Muscle of back (tissue), 11 donors: ENCODE results near the gene POU1F1. TPM values are rescaled to one million over a fixed set of nuclear protein-coding genes. Genes with fewer than 3 reads are reported as not detected.
"Not testable (repeated sequence)": the region's sequence is repeated elsewhere in the genome, so short reads cannot be mapped to it uniquely, and the experiment has no call there.

Experiments
- DNase-seq, 3 donors: peaks; one replicate each; pipeline versions ENCODE4 v3.0.0 to v3.0.0-alpha.2; 2013
- polyA plus RNA-seq, 10 donors: library from polyadenylated mRNA; unstranded; fragments of 120-200 nt; gene quantifications; one replicate each; pipeline ENCODE4 v1.2.1, GENCODE V29; 2013; ENCODE audit not compliant: insufficient read length in 10 of 10

The POU1F1 gene
- polyA plus RNA-seq, 10 donors, result not detected

DNA sequence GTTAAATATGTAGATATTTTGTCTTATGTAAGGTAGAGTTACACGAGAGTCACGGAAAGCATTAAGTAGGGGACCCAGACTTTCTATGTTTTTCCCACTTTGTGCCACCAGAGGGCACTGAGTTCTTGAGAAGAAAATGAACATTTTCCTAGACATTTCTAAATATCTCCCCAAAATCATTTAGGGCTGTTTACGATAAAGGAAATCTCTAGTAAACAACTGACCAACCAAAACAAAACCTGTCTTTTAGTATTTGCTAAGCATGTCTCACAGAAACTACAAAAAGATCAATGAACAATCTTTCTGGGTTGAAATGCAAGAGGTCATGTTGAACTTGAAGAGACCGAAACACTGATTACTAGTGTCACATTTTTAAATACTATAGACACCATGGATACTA, 16.1 kb downstream of the POU1F1 start:
- peak; percentile 11 to 42 (median 19) for DNase-seq

DNA sequence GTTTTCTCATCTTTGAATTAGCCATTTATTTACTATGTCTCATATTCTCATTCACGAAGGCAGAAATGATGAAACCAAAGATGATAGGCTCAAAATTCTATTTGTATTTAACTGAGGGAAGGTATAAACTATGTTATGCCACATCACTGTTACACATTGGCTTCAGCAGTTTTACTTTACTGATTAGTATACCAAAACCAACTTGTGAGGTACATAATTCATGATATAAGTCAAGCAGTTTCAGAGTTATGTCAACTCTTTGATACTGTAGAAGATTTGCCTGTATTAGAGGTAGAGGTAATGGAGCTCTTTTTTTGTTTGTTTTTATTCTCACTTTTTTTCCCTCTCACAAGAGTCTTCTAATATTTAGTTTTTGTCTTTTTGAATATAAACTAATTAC, 26.4 kb downstream of the POU1F1 start:
- no peak for DNase-seq

DNA sequence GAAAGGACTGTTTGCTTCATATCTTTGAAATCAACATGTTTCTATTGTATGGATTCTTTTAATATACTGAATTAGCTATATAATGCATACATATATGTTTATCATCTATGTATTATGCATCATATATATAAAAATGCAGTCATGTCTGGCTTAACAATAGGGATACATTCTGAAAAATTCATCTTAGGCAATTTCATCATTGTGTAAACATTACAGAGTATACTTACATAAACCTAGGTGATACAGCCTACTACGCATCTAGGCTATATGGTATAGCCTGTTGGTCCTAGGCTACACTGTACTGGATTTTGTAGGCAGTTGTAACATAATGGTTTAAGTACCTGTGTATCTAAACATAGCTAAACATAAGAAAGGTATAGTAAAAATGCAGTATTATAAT, 27.6 kb downstream of the POU1F1 start:
- no peak for DNase-seq

DNA sequence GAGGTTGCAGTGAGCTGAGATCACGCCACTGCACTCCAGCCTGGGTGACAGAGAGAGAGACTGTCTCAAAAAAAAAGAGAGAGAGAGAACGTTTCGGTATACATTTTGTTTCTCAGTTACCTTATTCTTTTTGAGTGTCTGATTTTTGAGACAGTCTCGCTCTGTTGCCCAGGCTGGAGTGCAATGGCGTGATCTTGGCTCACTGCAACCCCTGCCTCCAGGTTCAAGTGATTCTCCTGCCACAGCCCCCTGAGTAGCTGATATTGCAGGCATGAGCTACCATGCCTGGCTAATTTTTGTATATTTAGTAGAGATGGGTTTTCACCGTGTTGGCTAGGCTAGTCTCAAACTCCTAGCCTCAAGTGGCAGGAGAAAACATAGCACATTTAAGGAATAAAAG, 28.2 kb downstream of the POU1F1 start:
- DNase-seq, result not testable (repeated sequence)

DNA sequence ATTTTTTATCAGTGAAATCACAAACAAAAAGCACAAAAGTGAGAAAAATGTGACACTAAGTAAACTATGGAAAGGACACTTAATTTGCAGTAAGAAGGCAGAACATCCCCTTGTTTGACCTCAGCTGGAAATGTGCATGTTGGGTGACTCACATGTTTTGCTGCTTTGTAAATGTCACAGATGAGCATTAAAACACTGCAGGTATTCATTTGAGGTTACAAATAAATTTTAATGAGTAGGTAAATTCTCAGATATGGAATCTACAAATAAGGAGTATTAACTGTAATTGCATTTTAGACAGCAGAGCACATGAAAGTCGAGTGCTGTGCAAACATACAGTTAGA, 29.0 kb downstream of the POU1F1 start:
- no peak for DNase-seq

DNA sequence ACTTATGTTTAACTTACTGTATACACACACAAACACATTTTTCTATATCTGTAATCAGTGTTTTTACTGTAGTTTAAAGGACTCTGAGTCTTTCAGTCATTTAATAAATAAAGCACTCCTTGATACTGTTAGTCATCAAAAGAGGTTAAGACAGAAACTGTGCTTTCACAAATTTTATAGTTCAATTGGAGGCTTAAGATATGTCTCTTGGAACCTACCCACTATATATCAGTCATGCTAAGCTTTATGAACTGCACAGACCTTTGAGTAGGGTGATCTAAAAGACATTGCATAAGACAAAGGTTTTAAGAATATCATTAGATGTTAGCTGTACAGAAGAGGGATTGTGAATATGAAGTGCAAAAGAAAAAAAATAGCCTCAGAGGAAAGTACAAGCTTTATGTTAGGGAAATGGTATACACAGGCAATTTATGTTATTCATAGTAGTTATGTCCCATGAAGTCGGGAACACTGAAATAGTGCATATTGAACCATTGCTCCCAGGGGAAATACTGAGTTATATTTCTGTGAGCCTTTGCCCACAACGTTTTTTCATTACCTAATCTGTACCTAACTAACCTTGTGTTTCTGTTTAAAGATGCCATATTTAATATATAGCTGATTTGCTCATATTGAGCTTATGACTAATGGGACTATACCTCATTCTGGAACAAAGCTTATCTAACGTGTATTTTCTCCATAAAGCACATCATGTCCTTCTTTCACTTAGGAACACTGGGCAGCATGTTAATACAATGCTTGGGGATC, 29.5 kb downstream of the POU1F1 start:
- no peak for DNase-seq

DNA sequence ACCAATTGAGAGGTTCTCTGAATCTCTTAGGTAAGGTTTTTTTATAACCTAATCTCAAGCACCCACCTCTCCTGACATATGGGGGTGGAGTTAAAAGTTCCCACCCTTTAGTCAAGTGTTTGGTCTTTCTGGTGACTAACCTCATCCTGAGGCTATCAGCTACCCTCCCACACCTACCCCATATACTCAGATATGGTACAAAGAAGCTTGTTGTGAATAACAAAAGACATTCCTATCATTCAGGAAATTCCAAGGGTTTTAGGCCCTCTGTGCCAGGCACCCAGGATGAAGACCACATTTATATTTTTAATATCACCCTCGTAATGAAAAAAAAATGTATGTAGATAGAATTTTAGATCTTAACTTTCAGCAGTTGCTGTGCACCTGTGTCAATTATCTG, 40.3 kb downstream of the POU1F1 start:
- no peak for DNase-seq

DNA sequence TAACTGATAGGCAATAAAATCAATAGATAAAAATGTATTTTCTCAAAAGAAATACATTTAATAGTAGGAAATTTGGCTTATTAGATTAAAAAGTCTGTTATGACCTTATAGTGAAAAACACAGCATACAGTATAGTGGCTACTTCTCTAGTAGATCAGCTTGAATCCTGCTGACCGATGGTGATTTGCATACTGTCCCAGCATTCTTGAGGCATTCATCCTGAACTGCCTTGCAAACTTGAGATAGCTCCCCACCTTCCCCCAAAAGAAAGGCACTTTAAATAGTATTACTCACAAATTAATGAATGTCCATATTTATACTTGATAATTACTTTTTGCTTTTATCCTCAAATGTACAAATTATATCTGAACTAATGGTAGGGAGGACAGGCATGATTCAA, 42.6 kb downstream of the POU1F1 start:
- DNase-seq, result no peak

DNA sequence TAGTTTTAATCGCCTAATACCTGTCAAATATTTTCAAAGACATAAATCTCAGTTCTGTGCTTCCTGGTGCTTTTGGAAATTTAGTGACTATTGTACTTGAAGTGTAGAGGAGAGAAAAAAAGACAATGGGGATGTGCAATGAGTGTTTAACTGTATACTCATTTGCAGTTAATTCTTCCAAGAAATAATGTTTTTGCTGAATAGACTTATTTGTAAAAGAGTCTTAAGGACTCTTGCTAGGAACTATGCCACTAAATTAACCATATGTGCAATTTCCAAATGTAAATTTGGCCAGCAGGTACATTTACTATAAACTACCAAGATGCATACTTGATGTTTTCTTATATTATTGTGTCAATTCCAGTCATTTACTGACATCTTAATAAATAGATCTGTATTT, 47.3 kb downstream of the POU1F1 start:
- no peak for DNase-seq

DNA sequence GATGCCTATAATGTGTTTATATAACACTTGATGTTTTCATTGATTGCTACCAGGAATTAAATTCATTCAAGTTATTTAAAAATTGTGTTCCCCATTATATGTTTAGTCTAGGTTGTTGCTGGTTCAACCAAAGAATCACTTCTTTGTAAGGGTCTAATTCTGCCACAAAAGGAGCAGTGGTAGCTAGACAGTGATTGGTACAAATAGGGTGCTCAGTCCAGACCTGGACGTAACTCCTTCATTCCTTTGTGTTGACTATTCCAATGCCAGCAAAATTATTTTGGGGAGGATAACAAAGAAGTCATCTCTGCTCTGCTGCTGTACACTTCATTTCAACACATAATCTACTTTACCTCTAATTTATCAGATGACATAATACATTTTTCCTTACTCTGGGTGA, 48.1 kb downstream of the POU1F1 start:
- DNase-seq, result peak in 1 of 3 donors; percentile 9

DNA sequence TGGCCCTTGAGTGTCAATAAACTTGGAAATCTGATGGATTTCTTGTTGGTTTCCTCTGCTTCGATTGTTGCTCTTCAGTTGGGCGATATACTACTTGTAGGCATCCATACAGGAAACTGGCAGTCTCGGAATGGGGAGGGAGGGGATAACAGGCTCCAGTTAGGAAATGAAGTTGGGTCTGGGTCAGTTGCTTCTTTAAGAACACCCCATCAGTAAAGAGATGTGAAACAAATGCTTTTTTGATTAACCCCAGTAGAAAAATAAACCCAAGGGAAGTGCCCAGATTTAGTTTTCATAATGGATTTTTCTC, 48.6 kb downstream of the POU1F1 start:
- no peak for DNase-seq

DNA sequence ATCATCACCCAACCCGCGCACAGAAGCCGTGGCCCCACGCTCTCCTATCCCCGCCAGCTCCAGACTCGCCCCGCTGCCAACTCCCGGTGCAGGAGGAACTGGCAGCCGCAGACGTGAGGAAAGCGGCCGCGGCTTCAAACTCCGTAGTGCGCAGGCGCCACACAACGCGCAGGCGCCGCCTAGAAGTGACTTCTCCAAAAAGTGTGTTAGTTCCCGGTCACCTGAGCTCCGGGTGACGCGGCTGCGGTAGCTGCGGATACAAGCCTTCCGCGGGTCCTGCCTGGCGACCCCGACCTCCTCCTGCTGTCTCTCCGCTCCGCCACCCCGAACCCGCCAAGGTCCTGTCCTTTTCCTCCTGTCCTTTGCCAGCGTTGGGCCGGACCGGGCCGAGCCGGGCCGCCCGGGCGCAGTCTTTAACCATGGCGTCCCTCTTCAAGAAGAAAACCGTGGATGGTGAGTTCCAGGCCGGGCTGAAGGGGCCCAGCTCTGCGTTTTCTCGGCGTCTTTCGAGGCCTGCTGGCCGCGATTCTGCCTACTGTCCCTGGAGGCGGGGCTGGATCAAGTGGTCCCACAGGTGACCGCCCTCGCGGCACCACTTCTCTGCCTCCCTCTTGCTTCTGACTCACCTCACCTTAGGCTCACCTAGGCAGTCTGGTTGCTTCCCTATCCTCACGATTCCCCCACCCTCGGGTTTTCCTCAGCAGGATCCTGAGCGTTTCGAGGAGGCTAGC, 49.1 kb downstream of the POU1F1 start, which contains the start of gene CHMP2B:
TSS of gene CHMP2B (plus strand) at position 206 of the 731 bp plus-strand sequence. CDS start at position 420, 214 bp downstream.
- peak; percentile 93 to 98 (median 97) for DNase-seq

DNA sequence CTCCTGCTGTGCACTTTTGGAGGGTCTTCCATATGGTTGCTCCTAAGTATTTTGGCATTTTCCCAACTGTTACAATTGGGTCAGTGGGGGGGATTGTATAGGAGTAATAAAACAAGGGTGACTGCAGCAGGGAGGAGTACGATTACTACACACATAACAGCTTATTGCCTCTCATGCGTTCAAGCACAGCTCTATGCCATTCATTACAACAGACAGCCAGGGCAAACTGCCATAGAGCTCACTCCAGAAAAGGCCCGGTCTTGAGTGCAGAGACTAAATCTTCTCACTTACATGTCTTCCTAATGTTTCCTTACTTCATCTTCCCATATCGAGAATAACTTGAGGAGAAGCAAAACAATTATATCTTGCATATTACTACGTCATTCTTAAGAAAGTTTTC, 50.7 kb downstream of the POU1F1 start:
- DNase-seq, result peak in 2 of 3 donors; percentile 10 to 23

DNA sequence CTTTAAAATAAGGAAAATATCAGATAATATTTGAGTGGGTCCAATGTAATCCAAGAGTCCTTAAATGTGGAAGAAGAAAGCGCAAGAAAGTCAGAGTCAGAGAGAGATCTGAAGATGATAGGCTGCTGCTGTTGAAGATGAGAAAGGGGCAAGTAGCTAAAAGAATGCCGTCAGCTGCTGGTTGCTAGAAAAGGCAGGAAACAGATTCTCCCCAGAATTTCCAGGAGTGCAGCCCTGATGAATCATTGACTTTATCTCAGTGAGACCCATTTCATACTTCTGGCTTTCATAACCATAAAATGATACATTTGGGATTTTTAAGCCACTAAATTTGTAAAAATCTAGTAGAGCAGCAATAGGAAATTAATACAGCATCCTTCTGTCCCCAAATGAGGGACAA, 56.8 kb downstream of the POU1F1 start:
- DNase-seq, result no peak

DNA sequence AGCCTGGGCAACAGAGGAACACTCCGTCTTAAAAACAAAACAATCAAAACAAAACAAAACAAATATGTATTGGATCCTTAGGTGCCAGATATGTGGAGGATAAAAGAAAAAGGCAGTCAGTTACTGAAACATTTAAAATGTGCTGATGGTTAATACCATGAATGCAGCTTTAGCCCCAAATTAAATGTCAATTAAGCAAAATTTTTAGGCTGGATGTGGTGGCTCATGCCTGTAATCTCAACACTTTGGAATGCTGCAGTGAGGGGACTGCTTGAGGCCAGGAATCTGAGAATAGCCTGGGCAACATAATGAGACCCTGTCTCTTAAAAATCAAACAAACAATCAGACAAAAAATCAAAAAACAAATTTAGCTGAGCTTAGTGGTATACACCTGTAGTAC, 57.8 kb downstream of the POU1F1 start:
- no peak for DNase-seq

Other genes starting within 250 kb of the POU1F1 start
- gene CHMP2B, start 49.3 kb downstream of the POU1F1 start, polyA plus RNA-seq, result 10 to 100 TPM; 23.1 to 32.8 (median 26.6) TPM